HK-2 (cell line): ENCODE data around the gene PRDM15.

Experiments
- DNase-seq: peaks from one replicate; pipeline ENCODE4 v3.0.0-alpha.2; 2018; ENCODE audit not compliant: unreplicated experiment

Gene PRDM15, protein sequence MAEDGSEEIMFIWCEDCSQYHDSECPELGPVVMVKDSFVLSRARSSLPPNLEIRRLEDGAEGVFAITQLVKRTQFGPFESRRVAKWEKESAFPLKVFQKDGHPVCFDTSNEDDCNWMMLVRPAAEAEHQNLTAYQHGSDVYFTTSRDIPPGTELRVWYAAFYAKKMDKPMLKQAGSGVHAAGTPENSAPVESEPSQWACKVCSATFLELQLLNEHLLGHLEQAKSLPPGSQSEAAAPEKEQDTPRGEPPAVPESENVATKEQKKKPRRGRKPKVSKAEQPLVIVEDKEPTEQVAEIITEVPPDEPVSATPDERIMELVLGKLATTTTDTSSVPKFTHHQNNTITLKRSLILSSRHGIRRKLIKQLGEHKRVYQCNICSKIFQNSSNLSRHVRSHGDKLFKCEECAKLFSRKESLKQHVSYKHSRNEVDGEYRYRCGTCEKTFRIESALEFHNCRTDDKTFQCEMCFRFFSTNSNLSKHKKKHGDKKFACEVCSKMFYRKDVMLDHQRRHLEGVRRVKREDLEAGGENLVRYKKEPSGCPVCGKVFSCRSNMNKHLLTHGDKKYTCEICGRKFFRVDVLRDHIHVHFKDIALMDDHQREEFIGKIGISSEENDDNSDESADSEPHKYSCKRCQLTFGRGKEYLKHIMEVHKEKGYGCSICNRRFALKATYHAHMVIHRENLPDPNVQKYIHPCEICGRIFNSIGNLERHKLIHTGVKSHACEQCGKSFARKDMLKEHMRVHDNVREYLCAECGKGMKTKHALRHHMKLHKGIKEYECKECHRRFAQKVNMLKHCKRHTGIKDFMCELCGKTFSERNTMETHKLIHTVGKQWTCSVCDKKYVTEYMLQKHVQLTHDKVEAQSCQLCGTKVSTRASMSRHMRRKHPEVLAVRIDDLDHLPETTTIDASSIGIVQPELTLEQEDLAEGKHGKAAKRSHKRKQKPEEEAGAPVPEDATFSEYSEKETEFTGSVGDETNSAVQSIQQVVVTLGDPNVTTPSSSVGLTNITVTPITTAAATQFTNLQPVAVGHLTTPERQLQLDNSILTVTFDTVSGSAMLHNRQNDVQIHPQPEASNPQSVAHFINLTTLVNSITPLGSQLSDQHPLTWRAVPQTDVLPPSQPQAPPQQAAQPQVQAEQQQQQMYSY

DNA sequence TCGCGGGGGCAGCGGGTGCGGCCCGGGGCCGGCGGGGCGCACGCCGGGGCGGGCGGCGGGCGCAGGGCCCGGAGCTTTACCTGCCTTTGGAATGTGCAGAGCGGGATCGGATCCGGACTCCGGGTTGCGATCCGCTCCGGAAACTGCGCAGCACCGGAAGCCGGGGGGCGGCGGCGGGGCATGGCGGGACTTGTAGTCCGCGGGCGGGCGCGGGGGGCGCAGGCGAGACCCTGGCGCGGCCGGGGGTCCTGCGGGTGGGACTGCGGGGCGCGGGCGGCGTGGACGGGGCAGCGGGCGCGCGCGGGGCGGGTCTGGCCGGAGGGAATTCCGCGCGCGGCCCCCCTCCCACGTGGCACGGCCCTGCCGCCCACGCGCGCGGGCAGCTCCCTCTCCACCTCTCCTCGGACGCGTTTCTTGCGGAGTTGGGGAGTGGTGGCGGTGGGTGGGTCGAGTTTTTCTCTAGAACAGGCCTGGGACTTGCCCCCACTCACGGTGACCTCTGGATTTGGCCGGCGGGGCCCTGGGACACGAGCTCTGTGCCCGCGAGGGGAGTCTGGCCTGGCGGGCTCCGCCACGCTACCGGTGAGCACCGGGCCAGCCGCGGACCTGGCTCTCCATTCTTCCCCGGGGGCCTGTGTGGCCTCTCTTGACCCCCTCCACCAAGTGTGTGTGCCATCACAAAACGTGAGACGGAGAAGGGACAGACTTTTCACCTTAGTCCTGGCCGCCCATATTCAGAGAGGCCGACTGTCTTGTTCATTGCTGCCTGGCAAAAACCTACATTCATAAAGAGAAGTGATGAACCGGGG is at the start of gene PRDM15:
PRDM15 (minus strand) TSS at position 155 of the 809 bp plus-strand sequence. CDS start 18,981 bp downstream, outside the sequence.
- peak; percentile 72 for DNase-seq

GRCh38 chr21:41928621-41929220 is 49.6 kb upstream of the PRDM15 start:
- no peak for DNase-seq

DNA sequence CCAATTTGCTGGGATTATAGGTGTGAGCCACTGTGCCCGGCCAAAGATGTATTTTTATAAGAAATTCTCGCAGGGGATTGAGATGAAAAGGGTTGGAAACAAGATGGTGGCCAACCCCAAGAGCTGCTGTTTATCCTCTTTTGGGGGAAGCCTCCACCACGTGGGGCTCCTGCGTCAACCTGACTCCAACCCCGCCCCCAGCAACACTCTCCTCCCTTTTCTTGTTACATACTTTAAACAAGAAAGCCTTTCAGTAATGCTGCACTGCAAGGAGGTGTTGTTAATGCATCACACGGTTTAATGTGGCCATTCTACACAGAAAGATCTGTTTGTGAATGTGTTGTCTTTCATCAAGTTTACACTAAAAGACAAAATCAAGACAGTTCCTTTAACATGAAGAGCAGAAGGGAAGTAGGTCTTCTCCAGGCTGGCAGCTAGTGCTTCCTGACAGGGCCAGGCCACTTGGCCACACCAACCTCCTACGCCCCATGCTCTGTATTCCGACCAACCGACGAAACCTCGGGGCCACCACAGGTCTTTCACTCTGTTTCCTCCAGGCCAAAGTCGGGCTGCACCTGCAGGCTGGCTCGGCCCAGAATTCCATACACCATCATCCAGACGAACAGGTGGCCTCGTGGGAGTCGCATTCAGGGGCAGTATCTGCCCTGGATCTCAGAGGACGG is 48.7 kb upstream of the PRDM15 start:
- DNase-seq = no peak

GRCh38 chr21:41926807-41927171 is 47.6 kb upstream of the PRDM15 start:
- DNase-seq = no peak

DNA sequence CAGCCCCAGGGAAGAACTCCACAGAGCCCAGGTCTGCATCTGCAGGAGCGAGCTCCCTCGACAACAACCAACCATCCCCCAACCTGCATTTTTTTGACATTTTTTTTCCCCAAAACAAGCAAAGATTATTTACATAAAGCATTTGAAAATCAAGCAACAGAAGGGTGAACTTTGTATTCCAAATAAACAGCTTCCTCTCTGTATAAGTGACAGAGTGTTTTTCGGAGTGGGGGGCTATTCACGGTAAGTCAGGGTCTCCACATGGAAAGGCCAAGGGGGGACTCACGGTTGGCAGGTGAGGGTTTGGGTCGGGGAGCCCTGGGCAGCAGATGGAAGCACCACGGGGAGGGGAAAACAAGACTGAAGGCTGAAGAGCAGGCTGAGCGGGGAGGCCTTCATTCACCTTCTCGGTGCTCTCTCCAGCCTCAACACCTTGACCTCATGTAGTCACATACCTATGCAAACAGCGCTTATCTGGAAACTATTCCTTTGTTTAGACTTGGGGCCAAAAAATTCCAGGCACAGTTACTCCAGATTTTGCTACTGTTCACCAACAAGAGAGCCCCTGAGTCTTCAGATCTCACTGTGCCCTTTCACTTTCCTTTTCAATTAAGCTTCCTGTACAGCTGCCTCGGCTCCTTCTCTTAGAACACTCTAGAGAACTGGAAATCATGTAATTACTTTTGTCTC is 47.1 kb upstream of the PRDM15 start:
- no peak for DNase-seq

DNA sequence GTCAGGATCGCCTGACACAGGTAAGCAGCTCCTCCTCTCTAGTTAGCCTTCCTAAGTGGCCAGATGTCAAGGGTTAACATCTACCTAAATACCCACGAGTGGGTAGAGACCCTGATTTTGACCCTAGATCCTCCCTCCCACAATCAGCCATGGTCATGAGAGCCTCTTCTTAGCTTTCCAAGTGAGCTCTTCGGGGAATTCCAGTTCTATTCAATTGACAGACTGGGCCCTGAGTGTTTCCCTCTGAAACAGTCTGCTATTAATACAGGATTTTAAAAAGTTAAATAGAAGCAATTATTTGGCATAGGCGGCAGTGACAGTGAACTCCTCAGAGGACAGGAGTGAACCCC is 46.6 kb upstream of the PRDM15 start:
- DNase-seq = no peak

DNA sequence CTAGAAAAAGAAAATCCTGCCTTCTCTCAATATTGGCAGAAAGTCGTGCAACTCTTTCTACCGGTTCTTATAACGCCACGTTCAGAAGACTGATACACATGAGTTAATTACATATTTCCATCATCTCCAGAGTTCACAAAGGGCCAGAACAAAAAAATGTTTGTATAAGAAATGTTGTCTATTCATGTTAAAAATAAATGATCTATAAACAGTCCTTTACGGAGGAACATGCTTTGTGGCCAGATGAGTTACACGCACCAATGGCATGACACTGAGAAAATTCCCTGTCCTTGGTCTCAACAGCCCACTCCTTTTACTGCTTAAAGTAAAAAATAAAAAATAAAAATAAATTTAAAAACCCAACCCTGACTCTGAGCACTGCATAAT is 45.2 kb upstream of the PRDM15 start:
- DNase-seq = no peak

- DNase-seq = no peak
Observed at GRCh38 chr21:41923631-41924367, 44.7 kb upstream of the PRDM15 start.

DNA sequence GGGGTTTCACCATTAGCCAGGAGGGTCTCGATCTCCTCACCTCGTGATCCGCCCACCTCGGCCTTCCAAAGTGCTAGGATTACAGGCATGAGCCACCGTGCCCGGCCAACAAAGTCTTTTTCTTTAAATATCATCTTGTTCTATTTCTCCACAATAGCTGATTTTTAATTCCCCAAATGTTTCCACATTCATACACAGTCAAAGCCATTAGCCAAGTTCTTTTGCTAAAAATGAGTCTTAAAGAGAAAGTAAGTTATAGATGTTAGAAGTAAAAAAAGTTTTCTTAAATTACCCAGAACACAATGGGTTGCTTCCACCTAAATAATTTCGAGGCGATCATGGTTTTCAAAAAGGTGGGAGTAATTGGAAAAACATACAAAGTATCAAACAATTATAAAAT is 44.0 kb upstream of the PRDM15 start:
- DNase-seq = no peak

DNA sequence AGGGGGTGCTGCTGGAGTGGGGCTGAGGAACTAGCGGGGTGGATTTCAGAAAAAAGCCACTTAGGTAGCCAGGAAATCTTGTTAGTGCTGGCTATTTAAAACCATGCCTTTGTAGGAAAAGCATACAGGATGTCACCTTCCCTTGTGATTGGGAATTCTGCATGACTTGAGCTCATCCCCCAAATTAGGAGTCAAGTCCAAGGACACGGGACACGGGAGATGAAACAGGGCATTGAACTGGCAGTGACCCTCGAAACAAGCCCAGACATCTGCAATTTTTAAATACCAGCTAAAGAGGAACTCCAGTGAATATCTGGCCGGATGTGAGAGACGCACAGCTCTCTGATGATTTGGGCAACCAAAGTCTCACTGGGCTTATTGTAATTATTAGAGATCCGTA is 41.9 kb upstream of the PRDM15 start:
- no peak for DNase-seq

GRCh38 chr21:41920476-41920875 is 41.3 kb upstream of the PRDM15 start:
- no peak for DNase-seq

DNA sequence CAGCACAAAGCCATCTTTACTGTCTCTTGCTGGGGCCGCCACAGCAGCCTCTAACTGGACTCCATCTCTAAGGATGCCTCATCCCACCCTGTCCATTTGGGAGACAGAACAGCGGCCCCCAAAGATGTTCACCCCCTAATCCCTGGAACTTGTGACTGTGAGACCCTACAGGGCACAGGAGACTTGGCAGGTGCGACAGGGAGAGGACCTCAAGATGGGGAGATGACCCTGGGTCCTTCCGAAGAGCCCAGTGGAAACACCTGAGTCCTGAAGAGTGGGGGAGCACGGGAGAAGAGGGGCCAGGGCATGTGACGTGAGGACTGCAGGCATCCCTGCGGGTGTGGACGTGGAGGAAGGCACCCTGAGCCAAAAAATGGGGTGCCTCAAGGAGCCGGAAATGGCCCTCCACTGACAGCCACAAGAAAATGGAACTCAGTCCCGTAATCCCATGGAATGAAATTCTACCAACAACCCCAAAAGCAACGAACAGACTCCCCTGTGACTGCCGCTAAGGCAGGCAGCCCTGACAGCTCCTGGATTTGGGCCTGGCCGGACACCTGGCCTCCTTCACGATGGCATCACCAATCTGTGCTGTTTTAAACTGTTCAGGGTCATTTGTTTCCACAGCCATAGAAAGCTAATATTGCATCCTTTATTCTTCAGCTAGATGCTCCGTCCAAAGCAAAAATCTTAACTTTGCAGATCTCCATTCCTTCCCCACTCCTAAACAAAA is 40.7 kb upstream of the PRDM15 start:
- no peak for DNase-seq

DNA sequence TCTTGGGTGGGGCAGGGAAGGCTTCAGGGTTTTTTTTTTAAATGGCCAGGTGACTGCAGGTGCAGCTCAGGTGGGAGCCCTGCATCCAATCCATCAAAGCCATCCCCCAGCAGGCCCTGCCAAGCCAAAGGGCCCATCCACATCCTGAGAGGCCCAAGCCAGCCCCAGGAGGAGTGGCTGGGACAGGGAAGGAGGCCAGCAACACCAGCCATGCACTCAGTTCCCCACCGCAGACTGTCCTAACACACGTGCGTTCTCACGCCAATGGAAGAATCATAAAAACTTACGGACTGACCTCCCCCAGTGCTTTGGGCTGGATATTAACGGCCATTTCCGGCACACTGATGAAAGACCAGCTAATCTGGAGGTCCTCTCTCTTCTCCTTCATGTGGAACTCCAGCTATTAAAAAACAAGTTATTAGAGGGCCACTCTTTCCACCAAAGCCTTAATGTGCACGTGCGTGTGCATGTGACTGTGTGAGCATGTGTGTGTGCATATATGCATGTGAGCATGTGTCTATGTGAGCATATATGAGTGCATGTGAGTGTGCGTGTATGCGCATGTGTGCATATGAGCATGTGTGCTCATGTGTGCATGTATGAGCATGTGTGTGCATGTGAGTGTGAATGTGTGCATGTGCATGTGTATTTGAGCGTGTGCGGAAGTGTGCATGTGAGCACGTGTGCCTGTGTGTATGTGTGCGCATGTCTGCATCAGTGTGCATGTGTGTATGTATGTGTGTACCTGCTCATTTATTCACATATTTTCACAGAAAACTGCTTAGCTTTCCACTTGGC is 39.6 kb upstream of the PRDM15 start:
- DNase-seq = no peak

DNA sequence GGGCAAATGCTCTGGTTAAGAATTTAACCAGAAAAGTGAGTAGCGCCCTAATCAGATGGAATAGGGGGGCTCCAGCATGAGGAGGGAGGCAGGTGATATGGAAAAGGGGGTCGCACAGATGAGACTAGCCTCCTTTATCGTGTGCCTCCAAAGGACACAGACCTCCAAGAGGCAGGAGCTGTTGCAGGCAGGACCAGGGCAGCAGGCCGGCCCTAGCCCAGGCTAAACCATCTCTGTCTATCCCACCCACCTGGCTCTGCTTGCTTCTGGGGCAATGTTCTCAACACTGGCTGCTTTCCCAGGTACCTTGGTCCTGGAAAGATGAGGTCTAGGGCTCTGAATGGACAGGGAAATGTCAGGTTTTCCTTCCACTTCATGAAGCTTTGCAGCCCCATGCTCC is 38.4 kb upstream of the PRDM15 start:
- DNase-seq = no peak

- DNase-seq = no peak
Observed at GRCh38 chr21:41916888-41917433, 37.8 kb upstream of the PRDM15 start.

GRCh38 chr21:41914965-41915364 is 35.8 kb upstream of the PRDM15 start:
- no peak for DNase-seq

GRCh38 chr21:41914358-41914757 is 35.2 kb upstream of the PRDM15 start:
- no peak for DNase-seq

DNA sequence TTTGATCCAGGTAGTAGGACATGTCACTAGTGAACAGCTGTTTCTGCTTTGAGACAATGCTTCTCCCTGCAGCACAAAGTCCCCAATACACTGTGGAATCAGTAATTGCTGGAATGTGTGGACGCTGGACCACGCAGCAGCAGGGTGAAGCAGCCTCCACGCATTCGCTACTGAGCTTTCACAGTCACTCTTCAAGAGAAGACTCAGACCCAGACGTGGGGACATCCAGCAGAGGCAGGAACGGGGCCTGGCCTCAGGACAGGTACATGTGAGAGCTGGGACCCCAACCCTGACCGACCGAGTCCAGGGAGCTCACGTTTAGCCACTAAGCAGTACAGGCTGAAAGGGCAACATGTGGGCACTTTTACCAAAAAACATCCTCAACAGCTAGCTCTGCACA is 34.1 kb upstream of the PRDM15 start:
- DNase-seq = no peak
